HG02938 (cell line): Measurements from ENCODE around the gene SBK2.
"Not testable (repeated sequence)": the region's sequence is repeated elsewhere in the genome, so short reads cannot be mapped to it uniquely, and the experiment has no call there.

Experiments used
- ATAC-seq: cut with Tn5 transposase; IDR thresholded peaks from one replicate; pipeline ENCODE4 v1.9.1; 2021; ENCODE audit warnings: mild to moderate bottlenecking, moderate library complexity; ENCODE audit not compliant: unreplicated experiment

Gene SBK2

DNA sequence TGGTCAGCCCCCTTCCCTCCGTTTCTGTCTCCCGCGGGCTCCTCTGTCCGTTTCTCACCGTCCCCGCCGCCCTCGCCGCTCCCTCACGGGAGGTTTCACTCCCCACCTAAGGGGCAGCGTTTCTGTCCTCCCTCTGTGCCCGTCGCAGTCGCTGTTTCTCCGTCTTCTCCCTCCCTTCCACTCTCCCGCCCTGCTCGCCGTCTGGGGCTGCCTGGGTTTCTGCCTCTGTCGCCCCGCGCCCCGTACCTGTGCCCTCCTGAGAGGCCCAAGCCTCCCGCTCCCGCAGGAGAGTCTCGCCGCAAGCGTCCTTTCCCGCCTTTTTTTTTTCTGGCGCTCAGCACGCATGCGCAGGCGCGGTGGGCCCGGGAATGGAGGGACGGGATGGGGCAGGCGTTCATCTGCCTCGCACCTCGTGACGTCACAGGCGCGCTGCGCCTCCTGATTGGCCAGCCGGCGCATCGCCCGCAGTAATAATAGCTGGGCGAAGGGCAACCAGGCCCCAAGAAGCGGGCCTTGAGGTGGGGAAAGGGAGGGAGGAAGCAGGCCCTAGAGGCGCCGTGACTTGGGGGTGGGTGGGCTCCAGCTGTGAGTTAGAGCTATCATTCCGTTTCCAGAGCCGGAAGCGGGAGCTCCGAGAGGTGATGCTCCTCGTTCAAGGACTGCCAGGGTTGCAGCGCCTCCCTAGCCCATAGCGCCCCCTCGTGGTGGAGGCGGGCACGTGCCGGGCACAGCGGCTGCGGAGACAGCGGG, 33.3 kb downstream of the SBK2 start:
- ATAC-seq = peak; percentile 89

DNA sequence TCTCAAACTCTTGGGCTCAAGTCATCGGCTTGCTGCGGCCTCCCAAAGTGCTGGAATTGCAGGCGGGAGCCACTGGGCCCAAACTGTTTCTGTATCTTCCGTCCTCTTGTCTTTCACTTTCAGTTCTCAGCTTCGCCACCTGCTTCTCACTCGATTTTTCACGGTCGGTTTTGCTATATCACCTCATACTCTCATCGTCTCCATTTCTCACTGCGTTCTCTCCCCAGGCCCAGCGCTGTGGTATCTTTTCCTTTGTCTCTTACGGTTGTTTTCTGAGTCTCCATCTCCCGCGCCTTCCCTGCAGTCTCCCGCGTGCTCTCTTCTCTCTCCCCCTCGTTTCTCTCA, 33.8 kb downstream of the SBK2 start:
- ATAC-seq = no peak

DNA sequence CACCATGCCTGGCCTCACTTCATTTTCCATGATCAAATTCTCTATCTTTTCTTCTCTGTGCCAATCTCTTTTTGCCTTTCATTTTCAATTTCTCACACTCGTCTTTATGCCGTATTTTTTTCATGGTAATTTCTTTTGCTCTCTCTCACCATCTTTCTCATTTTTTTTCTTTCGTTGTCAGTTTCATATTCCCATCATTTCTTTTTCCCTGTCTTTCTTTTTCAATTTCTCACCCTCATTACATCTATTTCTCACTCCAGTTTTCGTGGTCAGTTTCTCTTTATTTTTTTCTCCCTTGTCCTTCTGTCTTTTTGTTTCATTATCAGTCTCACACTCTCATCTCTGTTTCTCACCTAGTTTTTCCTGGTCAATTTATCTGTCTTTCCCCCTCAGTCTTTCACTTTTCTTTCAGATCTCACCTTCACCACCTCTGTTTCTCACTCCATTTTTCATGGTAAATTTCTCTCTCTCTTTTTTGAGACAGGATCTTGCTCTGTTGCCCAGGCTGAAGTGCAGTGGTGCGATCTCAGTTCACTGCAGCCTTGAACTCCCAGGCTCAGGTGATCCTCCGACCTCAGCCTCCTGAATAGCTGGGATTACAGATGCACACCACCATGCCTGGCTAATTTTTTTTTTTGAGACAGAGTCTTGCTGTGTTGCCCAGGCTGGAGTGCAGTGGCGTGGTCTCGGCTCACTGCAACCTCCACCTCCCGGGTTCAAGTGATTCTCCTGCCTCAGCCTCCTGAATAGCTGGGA, 34.6 kb downstream of the SBK2 start:
- ATAC-seq = no peak

DNA sequence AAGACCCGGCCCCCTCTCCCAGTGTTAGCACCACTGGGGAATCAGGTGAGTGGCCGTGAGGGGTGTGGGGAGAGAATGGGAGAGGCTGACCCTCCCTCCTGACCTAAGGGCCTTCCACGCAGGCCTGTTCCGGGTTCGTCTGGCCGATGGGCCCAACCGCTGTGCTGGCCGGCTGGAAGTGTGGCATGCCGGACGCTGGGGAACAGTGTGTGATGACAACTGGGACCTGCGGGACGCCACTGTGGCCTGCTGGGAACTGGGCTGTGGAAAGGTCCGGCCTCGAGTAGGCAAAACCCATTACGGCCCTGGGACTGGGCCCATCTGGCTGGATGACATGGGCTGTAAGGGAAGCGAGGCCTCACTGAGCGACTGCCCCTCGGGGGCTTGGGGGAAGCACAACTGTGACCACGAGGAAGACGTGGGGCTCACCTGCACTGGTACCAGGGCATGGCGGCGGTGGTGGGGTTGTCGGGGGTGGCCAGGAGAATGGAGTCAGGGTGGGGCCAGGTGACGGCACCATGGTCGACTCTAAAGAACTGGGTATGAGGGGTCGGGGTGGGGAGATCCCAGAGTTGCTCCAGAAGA, 36.5 kb downstream of the SBK2 start:
- ATAC-seq = no peak

DNA sequence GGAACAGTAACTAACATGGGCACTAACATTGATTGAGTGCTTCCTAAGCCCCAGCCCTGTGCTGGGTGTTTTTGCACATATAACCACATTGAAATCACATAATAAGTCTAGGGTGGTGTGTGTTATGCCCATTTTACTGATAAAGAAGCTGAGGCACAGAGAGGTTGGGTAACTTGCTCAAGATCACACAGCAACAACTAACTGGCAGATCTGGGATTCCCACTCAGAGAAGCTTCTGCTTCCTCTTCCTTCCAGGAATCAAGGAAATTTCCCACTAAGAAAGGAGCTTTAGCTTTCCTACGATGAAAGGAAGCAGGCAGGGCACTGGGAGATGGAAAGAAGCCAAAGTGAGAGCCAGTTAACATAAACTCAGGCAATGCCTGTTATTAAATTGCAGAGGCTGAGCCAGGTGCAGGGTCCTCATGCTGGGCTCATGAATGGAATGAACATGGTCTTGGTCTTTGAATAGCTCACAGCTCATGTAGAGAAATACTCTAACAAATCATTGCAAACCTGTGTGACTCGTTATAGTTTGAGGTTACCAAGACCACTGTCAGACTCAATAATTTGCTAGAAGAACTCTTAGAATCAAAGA, 38.6 kb downstream of the SBK2 start:
- no peak for ATAC-seq

DNA sequence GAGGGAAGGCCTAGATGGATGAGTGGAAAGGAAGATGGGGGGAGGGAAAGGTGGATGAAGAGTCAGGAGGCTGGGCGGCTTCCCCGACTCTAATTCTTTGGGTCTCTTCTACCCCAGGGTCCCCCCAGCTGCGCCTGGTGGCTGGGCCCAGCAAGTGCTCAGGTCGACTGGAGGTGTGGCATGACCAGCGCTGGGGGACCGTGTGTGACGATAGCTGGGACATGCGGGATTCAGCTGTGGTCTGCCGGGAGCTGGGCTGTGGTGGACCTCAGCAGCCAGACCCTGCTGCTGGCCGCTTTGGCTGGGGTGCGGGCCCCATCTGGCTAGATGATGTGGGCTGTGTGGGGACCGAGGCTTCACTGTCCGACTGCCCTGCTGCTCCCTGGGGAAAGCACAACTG, 39.2 kb downstream of the SBK2 start:
- ATAC-seq = no peak

DNA sequence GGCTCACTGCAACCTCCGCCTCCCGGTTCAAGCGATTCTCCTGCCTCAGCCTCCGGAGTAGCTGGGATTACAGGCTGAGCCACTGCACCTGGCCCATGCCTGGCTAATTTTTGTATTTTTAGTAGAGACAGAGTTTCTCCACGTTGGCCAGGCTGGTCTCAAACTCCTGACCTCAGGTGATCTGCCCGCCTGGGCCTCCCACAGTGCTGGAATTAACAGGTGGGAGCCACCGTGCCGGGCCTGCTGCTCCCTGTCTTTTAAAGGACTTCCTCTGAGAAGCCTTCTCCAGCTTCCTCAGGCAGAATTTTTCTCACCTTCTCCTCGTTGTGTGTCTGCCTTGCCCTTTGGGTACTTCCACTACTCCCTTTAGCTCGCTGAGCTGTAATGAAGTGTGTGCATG, 40.1 kb downstream of the SBK2 start:
- ATAC-seq = not testable (repeated sequence)

DNA sequence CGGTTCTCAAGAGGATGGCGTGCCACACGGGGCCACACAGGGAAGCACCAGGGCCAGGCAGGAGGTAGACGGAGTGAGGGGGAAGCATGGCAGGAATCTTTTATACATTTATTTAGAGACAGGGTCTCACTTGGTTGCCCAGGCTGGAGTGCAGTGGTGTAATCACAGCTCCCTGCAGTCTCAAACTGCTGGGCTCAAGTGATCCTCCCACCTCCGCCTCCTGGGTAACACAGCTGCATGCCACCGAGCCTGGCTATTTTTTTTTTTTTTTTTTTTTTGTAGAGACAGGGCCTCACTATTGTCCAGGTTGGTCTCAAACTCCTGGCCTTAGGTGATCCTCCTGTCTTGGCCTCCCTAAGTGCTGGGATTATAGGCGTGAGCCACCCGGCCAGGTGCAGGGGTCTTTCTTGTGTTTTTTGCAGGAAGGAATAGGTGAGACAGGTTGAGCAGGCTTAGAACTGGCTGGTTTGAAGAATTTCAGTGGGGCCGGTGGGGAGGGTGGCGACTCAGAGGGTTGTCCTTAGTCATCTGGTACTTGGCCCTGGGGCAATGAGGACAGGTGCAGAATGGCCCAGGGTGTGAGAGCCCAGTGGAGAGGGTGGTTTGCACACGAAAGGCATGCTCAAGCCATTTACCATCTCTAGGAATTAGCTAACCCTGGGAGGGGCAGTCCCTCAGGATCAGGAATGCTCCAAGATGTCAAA, 41.1 kb downstream of the SBK2 start:
- ATAC-seq = no peak

DNA sequence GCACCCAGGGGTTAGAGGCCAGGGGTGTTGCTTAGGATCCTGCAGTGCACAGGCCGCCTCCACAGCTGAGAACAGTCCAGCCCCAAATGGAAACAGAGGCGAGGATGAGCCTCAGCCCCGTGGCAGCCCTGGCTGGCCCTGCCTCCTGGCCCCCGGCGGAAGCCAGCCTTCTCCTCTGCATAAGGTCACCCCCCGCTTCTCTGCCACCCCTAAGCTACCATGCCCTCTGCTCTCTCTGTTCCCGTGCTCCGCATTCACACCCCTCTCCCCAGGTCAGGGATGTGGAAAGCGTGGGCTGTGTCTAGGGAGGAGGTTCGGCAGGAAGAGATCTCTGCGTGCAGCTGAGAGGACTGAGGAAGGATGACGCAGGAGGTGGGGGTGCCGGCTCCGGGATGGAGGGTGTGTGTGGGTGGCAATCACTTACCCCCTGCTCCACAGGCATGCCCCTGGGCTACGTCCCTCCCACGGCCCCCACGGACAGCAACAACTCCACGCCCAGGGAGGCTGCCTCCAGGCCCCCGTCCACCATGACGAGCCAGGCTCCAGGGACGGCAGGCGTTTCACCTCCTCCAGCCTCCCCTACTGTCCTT, 42.7 kb downstream of the SBK2 start:
- ATAC-seq = no peak

DNA sequence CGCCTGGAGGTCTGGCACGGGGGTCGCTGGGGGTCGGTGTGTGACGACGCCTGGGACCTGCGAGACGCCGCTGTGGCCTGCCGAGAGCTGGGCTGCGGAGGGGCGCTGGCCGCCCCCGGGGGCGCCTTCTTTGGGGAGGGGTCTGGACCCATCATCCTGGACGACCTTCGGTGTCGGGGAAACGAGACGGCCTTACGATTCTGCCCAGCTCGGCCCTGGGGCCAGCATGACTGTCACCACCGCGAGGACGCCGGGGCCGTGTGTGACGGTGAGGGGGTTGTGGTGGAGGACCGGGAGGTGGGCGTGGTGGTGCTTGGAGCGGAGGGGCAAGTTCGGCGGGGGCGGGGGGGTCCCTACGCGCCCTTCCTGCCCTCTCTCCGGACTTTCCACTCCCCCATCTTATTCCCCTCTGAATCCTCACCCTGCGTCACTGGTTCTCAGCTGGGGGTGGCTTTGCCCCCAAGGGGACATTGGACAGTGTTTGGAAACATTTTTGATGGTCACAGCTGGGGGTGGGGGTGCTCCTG, 43.2 kb downstream of the SBK2 start:
- no peak for ATAC-seq

DNA sequence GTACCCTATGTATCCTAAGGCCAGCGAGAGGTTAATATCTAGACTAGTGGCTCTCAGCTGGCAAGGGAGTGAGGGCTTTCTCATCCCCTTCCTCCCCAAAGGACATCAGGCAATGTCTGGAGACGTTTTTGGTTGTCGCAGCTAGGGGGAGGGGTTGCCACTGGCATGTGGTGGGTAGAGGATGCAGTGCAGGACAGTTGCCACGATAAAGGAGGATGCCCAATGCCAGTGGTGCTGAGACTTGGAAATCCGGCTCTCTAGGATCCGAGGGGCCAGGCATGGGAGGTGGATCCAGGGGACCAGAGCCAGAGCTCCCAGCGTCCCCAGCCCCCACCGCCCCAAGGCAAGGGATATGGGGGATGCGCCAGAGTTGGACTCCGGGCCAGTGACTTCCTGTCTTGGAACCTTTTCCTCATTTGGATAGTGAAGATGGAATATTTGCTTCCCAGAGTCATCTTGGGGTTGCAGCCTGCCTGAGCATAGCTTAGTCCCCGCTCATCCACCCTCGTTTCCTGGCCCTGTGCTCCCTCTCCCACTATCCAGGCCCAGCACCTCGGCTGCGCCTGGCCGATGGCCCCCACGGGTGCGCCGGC, 43.8 kb downstream of the SBK2 start:
- ATAC-seq = no peak

DNA sequence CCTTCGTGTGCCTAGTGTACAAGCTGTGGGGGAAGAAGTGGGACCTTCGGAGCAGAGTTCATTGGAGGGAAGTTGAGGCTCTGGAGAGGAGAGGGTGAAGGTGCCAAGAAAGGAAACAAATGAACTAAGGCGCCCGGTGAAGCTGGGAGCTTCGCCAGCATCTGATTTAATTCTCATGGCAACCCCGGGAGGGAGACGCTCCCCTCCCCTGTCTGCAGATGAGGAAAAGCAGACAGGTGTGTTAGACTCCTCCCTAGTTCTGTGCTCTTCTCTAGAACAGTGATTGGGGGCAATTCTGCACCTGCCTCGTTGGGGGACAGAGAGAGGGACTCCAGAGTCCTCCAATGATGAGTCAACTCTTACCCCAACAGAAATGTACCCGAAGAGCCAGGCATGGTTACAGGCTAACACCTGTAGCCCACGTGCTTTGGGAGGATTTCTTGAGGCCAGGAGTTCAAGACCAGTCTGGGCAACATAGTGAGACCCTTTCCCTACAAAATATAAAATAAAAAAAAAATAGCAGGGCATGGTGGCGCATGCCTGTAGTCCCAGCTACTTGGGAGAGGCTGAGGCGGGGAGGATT, 44.5 kb downstream of the SBK2 start:
- ATAC-seq = no peak

DNA sequence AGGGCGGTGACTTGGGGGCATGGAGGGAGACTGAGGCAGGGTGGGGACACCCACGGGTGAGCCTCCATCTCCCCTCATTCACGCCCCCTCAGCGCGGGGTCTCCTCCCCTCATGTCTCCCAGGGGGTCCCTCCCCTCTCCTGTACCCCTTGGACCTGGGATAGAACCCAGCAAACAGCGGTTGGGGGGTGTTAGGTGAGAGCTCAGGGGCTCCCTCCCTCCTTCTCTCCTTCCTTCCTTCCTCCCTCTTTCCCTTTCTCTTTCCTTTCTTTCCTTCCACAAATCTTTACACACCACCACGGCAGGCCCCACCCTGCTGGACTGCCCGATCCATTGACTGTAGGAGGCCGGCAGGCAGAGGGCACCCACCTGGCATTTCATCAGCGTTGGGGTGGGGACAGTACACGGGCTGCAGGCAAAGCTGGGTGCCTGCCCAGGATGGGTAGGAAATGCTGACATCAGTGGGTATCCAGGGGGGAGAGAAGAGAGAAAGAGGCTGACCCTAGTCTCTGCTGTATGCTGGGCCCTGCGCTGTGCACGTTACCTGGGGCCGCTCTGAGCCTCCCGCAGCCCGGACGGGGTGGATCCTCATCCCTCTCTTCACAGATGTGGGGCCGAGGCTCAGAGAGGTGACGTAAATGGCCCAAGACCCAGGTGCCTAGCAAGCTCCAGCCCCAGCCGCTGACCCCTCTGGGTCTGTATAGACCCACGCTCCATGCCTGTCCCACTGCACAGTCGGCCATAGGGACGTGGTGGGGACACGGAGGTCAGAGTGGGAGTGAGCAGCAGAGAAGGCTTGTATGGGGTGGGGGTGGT, 45.2 kb downstream of the SBK2 start:
- ATAC-seq = no peak

DNA sequence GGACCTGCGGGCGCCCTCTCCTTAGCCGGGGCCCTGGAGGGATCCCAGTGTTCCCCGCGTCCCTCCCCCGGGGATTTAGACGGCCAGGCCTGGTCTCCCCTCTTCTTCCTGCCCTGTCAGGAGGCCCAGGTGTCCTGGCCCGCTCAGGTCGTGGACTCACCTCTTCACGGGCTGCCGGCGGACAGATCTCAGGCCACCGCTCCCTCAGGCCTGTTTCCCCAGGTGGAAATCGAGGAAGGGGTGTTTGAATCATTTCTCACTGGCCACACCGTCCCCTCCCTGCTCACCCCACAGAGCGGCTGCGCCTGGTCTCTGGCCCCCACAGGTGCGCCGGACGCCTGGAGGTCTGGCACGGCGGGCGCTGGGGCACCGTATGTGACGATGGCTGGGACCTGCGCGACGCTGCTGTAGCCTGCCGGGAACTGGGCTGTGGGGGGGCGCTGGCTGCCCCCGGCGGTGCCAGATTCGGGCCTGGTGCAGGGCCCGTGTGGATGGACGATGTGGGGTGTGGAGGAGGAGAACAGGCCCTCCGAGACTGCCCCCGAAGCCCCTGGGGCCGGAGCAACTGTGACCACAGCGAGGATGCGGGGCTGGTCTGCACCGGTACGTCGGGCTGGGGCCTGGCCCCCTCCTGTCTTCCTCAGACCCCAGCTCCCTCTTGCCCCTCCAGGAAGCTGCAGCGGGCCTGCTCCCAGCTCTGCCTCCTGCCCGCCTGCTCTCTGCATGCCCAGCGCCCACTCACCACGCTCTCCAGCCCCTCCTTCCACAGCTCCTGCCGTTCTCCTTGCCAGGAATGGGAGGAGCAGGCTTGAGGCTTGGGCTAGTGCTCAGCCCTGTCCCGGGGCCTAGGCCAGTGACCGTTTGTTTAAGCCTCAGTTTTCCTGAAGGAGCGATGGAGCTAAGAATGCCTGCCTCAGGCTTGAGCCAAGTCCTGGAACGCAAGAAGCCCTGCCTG, 46.2 kb downstream of the SBK2 start:
- no peak for ATAC-seq

DNA sequence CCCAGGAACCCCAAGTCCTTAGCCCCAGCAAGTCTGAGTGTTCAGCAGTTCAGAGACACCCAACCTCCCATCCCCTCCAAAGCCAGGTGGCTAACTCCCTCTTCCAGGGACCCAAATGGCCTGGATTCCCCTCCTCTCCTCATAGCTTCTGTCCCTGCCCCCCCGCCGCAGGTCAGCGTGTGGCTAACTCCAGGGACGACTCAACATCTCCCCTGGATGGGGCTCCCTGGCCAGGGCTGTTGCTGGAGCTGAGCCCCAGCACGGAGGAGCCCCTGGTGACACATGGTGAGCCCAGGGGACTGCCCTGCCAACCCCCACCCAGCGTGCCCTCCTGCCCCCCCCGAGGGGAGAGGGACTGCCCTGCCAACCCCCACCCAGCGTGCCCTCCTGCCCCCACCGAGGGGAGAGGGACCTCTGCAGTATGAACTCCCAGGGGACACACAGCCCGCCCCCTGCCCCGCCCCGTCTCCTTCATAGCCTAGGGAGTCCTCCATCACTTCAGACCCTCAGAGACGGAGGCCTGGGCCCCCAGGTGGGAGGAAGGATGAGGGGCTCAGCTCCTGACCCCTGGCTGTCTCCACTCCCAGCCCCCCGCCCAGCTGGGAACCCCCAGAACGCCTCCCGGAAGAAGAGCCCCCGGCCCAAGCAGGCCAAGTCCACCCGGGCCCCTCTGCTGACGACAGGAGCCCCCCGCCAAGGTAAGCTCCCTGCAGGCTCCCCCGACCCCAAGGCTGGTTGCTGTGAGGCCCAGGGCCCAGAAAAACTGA, 47.0 kb downstream of the SBK2 start:
- no peak for ATAC-seq

DNA sequence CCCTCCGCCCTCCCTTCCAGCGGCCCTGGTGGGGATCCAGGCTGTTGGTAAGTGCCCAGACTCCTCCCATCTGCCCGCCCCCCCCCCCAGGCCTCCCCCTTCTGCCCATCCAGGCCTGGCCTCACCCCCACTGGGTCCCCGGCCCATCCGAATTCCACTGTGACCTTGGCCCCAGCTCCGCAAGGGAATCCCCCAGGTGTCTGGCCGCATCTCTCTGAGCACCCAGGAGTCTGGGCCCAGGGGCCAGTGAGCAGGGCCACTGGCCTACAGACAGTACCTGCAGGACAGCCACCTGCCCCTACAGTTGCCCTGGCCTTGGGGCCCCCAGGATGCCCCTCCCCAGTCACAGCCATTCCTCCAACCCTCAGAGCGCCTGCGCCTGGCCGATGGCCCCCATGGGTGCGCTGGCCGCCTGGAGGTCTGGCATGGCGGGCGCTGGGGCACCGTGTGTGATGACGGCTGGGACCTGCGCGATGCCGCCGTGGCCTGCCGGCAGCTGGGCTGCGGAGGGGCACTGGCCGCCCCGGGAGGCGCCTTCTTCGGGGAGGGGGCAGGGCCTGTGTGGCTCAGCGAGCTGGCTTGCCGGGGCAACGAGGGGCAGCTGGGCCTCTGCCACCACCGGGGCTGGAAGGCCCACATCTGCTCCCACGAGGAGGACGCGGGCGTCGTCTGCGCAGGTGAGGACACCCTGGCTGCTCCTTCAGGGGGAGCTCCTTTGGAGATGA, 47.8 kb downstream of the SBK2 start:
- ATAC-seq = no peak
